ENCODE results near the gene ZNF526. TPM values are rescaled to one million over a fixed set of nuclear protein-coding genes. Genes with fewer than 3 reads are reported as not detected.

Gene ZNF526
- total and polyA plus RNA-seq, 9 of the 15 experiments (the other 6 are each of a cell fraction or from before 2014, with no cell fraction given), result 1.3 to 17.9 (median 6.2) TPM

GRCh38 chr19:42176990-42177685, 43.0 kb upstream of the ZNF526 start:
- 0% methylated on average over 8 of the region's 66 CpGs for WGBS (ENCODE audit: insufficient coverage, low coverage, missing lambda C conversion rate)
- POLR2A ChIA-PET, result interaction anchor here (1.1 to 1.2 kb wide), 2 partner anchors 12 to 14 kb away, joined by 3 to 4 read pairs; no protein-coding TSS in a partner anchor
- peak; percentile 57; the same call in 1 of the 2 replicates for TF ChIP-seq ZNF282 (CRISPR knock-in tag; IDR thresholded peaks at IDR 0.05)
- TF ChIP-seq OTX1 (CRISPR knock-in tag; IDR thresholded peaks at IDR 0.05), result peak; percentile 61; the same call in 1 of the 2 replicates
- TF ChIP-seq, protein P1, sequence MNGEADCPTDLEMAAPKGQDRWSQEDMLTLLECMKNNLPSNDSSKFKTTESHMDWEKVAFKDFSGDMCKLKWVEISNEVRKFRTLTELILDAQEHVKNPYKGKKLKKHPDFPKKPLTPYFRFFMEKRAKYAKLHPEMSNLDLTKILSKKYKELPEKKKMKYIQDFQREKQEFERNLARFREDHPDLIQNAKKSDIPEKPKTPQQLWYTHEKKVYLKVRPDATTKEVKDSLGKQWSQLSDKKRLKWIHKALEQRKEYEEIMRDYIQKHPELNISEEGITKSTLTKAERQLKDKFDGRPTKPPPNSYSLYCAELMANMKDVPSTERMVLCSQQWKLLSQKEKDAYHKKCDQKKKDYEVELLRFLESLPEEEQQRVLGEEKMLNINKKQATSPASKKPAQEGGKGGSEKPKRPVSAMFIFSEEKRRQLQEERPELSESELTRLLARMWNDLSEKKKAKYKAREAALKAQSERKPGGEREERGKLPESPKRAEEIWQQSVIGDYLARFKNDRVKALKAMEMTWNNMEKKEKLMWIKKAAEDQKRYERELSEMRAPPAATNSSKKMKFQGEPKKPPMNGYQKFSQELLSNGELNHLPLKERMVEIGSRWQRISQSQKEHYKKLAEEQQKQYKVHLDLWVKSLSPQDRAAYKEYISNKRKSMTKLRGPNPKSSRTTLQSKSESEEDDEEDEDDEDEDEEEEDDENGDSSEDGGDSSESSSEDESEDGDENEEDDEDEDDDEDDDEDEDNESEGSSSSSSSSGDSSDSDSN (IDR thresholded peaks at IDR 0.05; ENCODE audit: borderline replicate concordance in 1 of 2, low read depth in 2 of 2, low read length in 2 of 2), result peak; percentile 62 to 92; a peak in 2 of 4 replicates
- TF ChIP-seq SMAD3 (CRISPR knock-in tag; conservative IDR thresholded peaks at IDR 0.05), result no peak
- peak; percentile 61 for TF ChIP-seq CTBP1 (IDR thresholded peaks at IDR 0.05; ENCODE audit: borderline replicate concordance)
- TF ChIP-seq ZKSCAN8 (CRISPR knock-in tag; IDR thresholded peaks at IDR 0.05), result no peak
- 0 out of 4 replicates have a peak, but pooled peaks of 1 of the 2 experiments have one; percentile 3 for TF ChIP-seq RAD21 (CRISPR knock-in tag; conservative IDR thresholded peaks at IDR 0.05 in 1 of 2, IDR thresholded peaks at IDR 0.05 in 1 of 2)
- TF ChIP-seq RBM22 (IDR thresholded peaks at IDR 0.05; ENCODE audit: low read depth, low read length, poor library complexity, severe bottlenecking), result peak; percentile 34
- TF ChIP-seq HNRNPL (IDR thresholded peaks at IDR 0.05; ENCODE audit: low read depth, low read length), result 0 out of 2 replicates have a peak, but pooled peaks have one; percentile 23
- TF ChIP-seq CTCFL (IDR thresholded peaks at IDR 0.05; ENCODE audit: borderline replicate concordance, insufficient read depth, low read depth, low read length, poor library complexity, severe bottlenecking), result peak; percentile 2
- TF ChIP-seq GTF2F1 (IDR thresholded peaks at IDR 0.05; ENCODE audit: low read depth, low read length), result no peak
- TF ChIP-seq TFAP4 (CRISPR knock-in tag; IDR thresholded peaks at IDR 0.05; ENCODE audit: borderline replicate concordance), result peak; percentile 68
- peak; percentile 76 for TF ChIP-seq PCBP1 (IDR thresholded peaks at IDR 0.05; ENCODE audit: low read depth, low read length, poor library complexity, severe bottlenecking)
- TF ChIP-seq CXXC5 (CRISPR knock-in tag; IDR thresholded peaks at IDR 0.05), result peak; percentile 32; the same call in 1 of the 2 replicates
- TF ChIP-seq NRF1 (conservative IDR thresholded peaks at IDR 0.05 in 1 of 2, IDR thresholded peaks at IDR 0.05 in 1 of 2), result peak in 1 of 2 experiments; percentile 43; a peak in 2 of 4 replicates

More at GRCh38 chr19:42176990-42177685, 43.0 kb upstream of the ZNF526 start:
- H4K20me1 ChIP-seq (replicated peaks; ENCODE audit: control insufficient read depth, insufficient read depth, low read length), result peaks cover 19% of the 10 kb centered on the region; the same call in 1 of the 2 replicates
- H3K9me3 ChIP-seq (replicated peaks; ENCODE audit: control insufficient read depth, insufficient read depth, low read depth, low read length), result no peaks in the 10 kb centered on the region
- intact Hi-C loops (cut with micrococcal nuclease) (no loop called here), in situ Hi-C loops (cut with MboI) (no loop called here)
- H3K36me3 ChIP-seq (ENCODE audit: control insufficient read depth, insufficient read depth, low read length), result no peaks in the 10 kb centered on the region
- H3K4me3 ChIP-seq, result no peak overlapping the region
- no TSS peak for BruUV-seq (replicated peaks)
- no peaks in the 10 kb centered on the region for H3K79me2 ChIP-seq (ENCODE audit: control insufficient read depth, insufficient read depth, low read length)
- no peaks in the 10 kb centered on the region for H3K9me1 ChIP-seq (ENCODE audit: control insufficient read depth, insufficient read depth, low read length)
- peaks cover 48 to 83% of the 10 kb centered on the region in 2 experiments for H3K27me3 ChIP-seq (ENCODE audit: control insufficient read depth in 2 of 2, insufficient read depth in 2 of 2, low read length in 2 of 2)
- no peak overlapping the region for H3K4me2 ChIP-seq (ENCODE audit: insufficient read depth, low read length)
- FAIRE-seq (no peak), DNase-seq (ENCODE audit: extremely low read depth in 1 of 4, low spot score in 3 of 4) (peak; percentile 59 to 76 (median 70)), ATAC-seq (peak; percentile 96)
- CTCF ChIA-PET (ENCODE audit: low intra/inter-chr PET ratio), result interaction anchor here (0.6 to 0.9 kb wide), 2 partner anchors 69 to 226 kb away, joined by 3 read pairs; no protein-coding TSS in a partner anchor
- H2AFZ ChIP-seq (ENCODE audit: low read depth, low read length), result no peak overlapping the region
- H3K9ac ChIP-seq (ENCODE audit: insufficient read depth in 1 of 2, low read depth in 2 of 2, low read length in 2 of 2), result no peak overlapping the region
- peaks cover 0 to 15% of the 10 kb centered on the region in 2 experiments; a peak in 3 of 5 replicates for H3K4me1 ChIP-seq (replicated peaks in 1 of 2; ENCODE audit: control insufficient read depth in 2 of 2, insufficient read depth in 2 of 2, low read length in 2 of 2)
- H3K27ac ChIP-seq (ENCODE audit: extremely low read depth, low read depth, low read length), result no peak overlapping the region

Measured in K562 (cell line).